Nephron progenitor cell (in vitro differentiated cells): ENCODE measurements around the gene KRT80.

Experiments
- DNase-seq: peaks from one replicate; pipeline ENCODE4 v3.0.0; 2021
- H3K27ac Mint-ChIP-seq: 2 replicates; pipeline ENCODE4 v1.8.0; 2021; ENCODE audit warnings: mild to moderate bottlenecking, moderate library complexity, mixed read lengths
- H3K27me3 Mint-ChIP-seq: 2 replicates; pipeline ENCODE4 v1.8.0; 2021; ENCODE audit warnings: mild to moderate bottlenecking, low read depth, mixed read lengths; ENCODE audit not compliant: poor library complexity
- H3K36me3 Mint-ChIP-seq: 2 replicates; pipeline ENCODE4 v1.8.0; 2021; ENCODE audit warnings: low read depth, mixed read lengths
- H3K4me1 Mint-ChIP-seq: 2 replicates; pipeline ENCODE4 v1.8.0; 2021; ENCODE audit warnings: mixed read lengths
- H3K4me3 Mint-ChIP-seq: 2 replicates; pipeline ENCODE4 v1.8.0; 2021; ENCODE audit warnings: mild to moderate bottlenecking, moderate library complexity, mixed read lengths
- H3K9me3 Mint-ChIP-seq: 2 replicates; pipeline ENCODE4 v1.8.0; 2021; ENCODE audit warnings: mild to moderate bottlenecking, moderate library complexity, mixed read lengths
- CTCF ChIP-seq: fragments of 200-600 bp; sonication (generic); IDR thresholded peaks from 2 replicates; pipeline ENCODE4 v1.5.0; 2021; ENCODE audit warnings: antibody characterized with exemption

Gene KRT80

GRCh38 chr12:52130711-52131110, 61.1 kb downstream of the KRT80 start:
- Mint-ChIP-seq H3K27ac (no peak overlapping the region), H3K9me3 (no peaks in the 10 kb centered on the region), H3K36me3 (no peaks in the 10 kb centered on the region), H3K4me1 (peaks cover 19% of the 10 kb centered on the region), H3K27me3 (peaks cover 14% of the 10 kb centered on the region), H3K4me3 (no peak overlapping the region)
- TF ChIP-seq CTCF = no peak
- DNase-seq = no peak

GRCh38 chr12:52127683-52128450, 63.9 kb downstream of the KRT80 start:
- Mint-ChIP-seq H3K36me3 (no peaks in the 10 kb centered on the region), H3K27ac (peak overlapping the region; percentile 1), H3K9me3 (no peaks in the 10 kb centered on the region), H3K27me3 (peaks cover 18% of the 10 kb centered on the region), H3K4me3 (no peak overlapping the region), H3K4me1 (peaks cover 46% of the 10 kb centered on the region)
- no peak for DNase-seq
- no peak for TF ChIP-seq CTCF

GRCh38 chr12:52126605-52127578, 64.9 kb downstream of the KRT80 start:
- H3K4me3 Mint-ChIP-seq = no peak overlapping the region
- H3K4me1 Mint-ChIP-seq = peaks cover 56% of the 10 kb centered on the region
- DNase-seq = no peak
- H3K9me3 Mint-ChIP-seq = no peaks in the 10 kb centered on the region
- no peaks in the 10 kb centered on the region for H3K36me3 Mint-ChIP-seq
- H3K27me3 Mint-ChIP-seq = peaks cover 24% of the 10 kb centered on the region
- no peak for TF ChIP-seq CTCF
- H3K27ac Mint-ChIP-seq = peak overlapping the region; percentile 84

GRCh38 chr12:52126050-52126604, 65.7 kb downstream of the KRT80 start:
- Mint-ChIP-seq H3K4me1 (peaks cover 60% of the 10 kb centered on the region), H3K9me3 (no peaks in the 10 kb centered on the region), H3K36me3 (no peaks in the 10 kb centered on the region), H3K27me3 (peaks cover 30% of the 10 kb centered on the region), H3K27ac (no peak overlapping the region), H3K4me3 (no peak overlapping the region)
- no peak for DNase-seq
- no peak for TF ChIP-seq CTCF

GRCh38 chr12:52125476-52125900, 66.3 kb downstream of the KRT80 start:
- no peak overlapping the region for H3K27ac Mint-ChIP-seq

More at GRCh38 chr12:52125476-52125900, 66.3 kb downstream of the KRT80 start:
- Mint-ChIP-seq H3K4me3 (no peak overlapping the region), H3K36me3 (no peaks in the 10 kb centered on the region), H3K9me3 (no peaks in the 10 kb centered on the region), H3K4me1 (peaks cover 60% of the 10 kb centered on the region), H3K27me3 (peaks cover 35% of the 10 kb centered on the region)
- no peak for DNase-seq
- TF ChIP-seq CTCF = no peak
